ENCODE data around the gene STN1.

DNA sequence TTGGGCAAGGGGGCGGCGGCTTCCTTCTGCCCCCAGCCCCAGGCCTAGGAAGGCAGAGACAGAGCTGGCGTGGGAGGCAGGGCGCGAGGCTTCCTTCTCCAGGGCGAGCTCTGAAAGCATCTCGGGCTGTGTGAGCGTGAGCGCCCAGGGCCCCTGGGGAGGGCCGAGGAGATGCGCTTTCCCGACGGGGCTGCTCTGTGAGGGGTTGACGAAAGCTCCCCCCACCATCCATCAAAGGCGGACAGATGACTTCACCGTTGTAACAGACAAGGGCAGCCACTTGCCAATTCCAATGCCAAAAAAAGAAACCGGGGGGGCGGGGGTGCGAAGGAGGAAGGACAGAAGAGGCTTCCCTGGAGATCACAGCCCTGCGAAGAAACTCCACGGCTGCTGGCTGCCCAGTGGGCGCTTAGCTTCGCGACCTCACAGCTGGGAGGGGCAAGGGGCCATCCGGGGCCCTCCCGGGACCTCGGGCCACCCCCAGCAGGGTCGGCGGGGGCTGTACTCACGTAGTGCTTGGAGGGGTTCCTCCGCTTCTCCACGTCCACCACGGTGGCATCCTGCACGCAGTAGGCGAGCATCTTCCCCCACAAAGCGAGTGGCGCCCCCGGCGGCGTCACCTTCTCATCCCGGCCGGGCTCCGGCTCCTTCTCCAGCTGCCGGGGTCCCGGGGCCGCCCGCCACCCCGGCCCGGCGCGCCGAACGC lies 63.1 kb downstream of the STN1 start:
- TF ChIP-seq EZH2phosphoT487 (IDR thresholded peaks at IDR 0.05; ENCODE audit: insufficient read depth, low read depth) = no peak
- no peak for TF ChIP-seq EZH2 (IDR thresholded peaks at IDR 0.05; ENCODE audit: insufficient read depth, poor library complexity, severe bottlenecking)

Measured in GM23248 (cell line).